ENCODE data around the gene PODXL.
"Not testable (repeated sequence)": the region's sequence is repeated elsewhere in the genome, so short reads cannot be mapped to it uniquely, and the experiment has no call there.

Gene PODXL

GRCh38 chr7:131536361-131536849, 20.0 kb downstream of the PODXL start:
- DNase-seq, result no peak

GRCh38 chr7:131533566-131534561, 22.6 kb downstream of the PODXL start:
- DNase-seq, result no peak

- DNase-seq, result no peak
Observed at GRCh38 chr7:131533151-131533559, 23.3 kb downstream of the PODXL start.

GRCh38 chr7:131532570-131533091, 23.8 kb downstream of the PODXL start:
- no peak for DNase-seq

- DNase-seq, result no peak
Observed at GRCh38 chr7:131530137-131530536, 26.3 kb downstream of the PODXL start.

GRCh38 chr7:131529617-131530016, 26.8 kb downstream of the PODXL start:
- DNase-seq, result no peak

GRCh38 chr7:131529179-131529578, 27.2 kb downstream of the PODXL start:
- DNase-seq, result no peak

- no peak for DNase-seq
Observed at GRCh38 chr7:131527456-131527855, 29.0 kb downstream of the PODXL start.

- no peak for DNase-seq
Observed at GRCh38 chr7:131525820-131526219, 30.6 kb downstream of the PODXL start.

GRCh38 chr7:131524703-131525102, 31.7 kb downstream of the PODXL start:
- DNase-seq, result no peak

GRCh38 chr7:131524115-131524514, 32.3 kb downstream of the PODXL start:
- no peak for DNase-seq

- DNase-seq, result no peak
Observed at GRCh38 chr7:131522325-131522930, 34.0 kb downstream of the PODXL start.

- no peak for DNase-seq
Observed at GRCh38 chr7:131521651-131522163, 34.7 kb downstream of the PODXL start.

- DNase-seq, result no peak
Observed at GRCh38 chr7:131518626-131519025, 37.8 kb downstream of the PODXL start.

GRCh38 chr7:131517218-131517923, 39.1 kb downstream of the PODXL start:
- DNase-seq, result no peak

- DNase-seq, result not testable (repeated sequence)
Observed at GRCh38 chr7:131515471-131515870, 41.0 kb downstream of the PODXL start.

- peak; percentile 85 for DNase-seq
Observed at GRCh38 chr7:131513245-131514061, 43.0 kb downstream of the PODXL start.

GRCh38 chr7:131511774-131512535, 44.5 kb downstream of the PODXL start:
- DNase-seq, result no peak

GRCh38 chr7:131511071-131511470, 45.4 kb downstream of the PODXL start:
- DNase-seq, result no peak

GRCh38 chr7:131509781-131510180, 46.6 kb downstream of the PODXL start:
- no peak for DNase-seq
